ENCODE results near the gene DIS3L2. TPM values are rescaled to one million over a fixed set of nuclear protein-coding genes. Genes with fewer than 3 reads are reported as not detected.
"Not testable (repeated sequence)": the region's sequence is repeated elsewhere in the genome, so short reads cannot be mapped to it uniquely, and the experiment has no call there.

Gene DIS3L2
- polyA plus RNA-seq, 3 donors, result 33.5 to 43.8 (median 37.1) TPM

- DNase-seq (ENCODE audit: extremely low read depth in 1 of 11, low read depth in 9 of 11, low spot score in 4 of 11), result no peak
These were observed 19.3 kb upstream of the DIS3L2 start for GRCh38 chr2:231942180-231942579.

- no peak for DNase-seq (ENCODE audit: extremely low read depth in 1 of 11, low read depth in 9 of 11, low spot score in 4 of 11)
These were observed 15.2 kb upstream of the DIS3L2 start for GRCh38 chr2:231946241-231946814.

- DNase-seq (ENCODE audit: extremely low read depth in 1 of 11, low read depth in 9 of 11, low spot score in 4 of 11), result not testable (repeated sequence)
These were observed 14.4 kb upstream of the DIS3L2 start for GRCh38 chr2:231947112-231947511.

- DNase-seq (ENCODE audit: extremely low read depth in 1 of 11, low read depth in 9 of 11, low spot score in 4 of 11), result no peak
These were observed 13.8 kb upstream of the DIS3L2 start for GRCh38 chr2:231947694-231948093.

- DNase-seq (ENCODE audit: extremely low read depth in 1 of 11, low read depth in 9 of 11, low spot score in 4 of 11), result no peak
These were observed 10.0 kb upstream of the DIS3L2 start for GRCh38 chr2:231951452-231952035.

GRCh38 chr2:231955758-231956472, 5.6 kb upstream of the DIS3L2 start:
- DNase-seq (ENCODE audit: extremely low read depth in 1 of 11, low read depth in 9 of 11, low spot score in 4 of 11), result no peak

- no peak for DNase-seq (ENCODE audit: extremely low read depth in 1 of 11, low read depth in 9 of 11, low spot score in 4 of 11)
These were observed 3.4 kb upstream of the DIS3L2 start for GRCh38 chr2:231957913-231958763.

- DNase-seq (ENCODE audit: extremely low read depth in 1 of 11, low read depth in 9 of 11, low spot score in 4 of 11), result no peak
These were observed 634 bp upstream of the DIS3L2 start for GRCh38 chr2:231960810-231961348.

- DNase-seq (ENCODE audit: extremely low read depth in 1 of 11, low read depth in 9 of 11, low spot score in 4 of 11), result no peak
These were observed 3.6 kb downstream of the DIS3L2 start for GRCh38 chr2:231965102-231965501.

GRCh38 chr2:231966886-231967285, 5.4 kb downstream of the DIS3L2 start:
- no peak for DNase-seq (ENCODE audit: extremely low read depth in 1 of 11, low read depth in 9 of 11, low spot score in 4 of 11)

- no peak for DNase-seq (ENCODE audit: extremely low read depth in 1 of 11, low read depth in 9 of 11, low spot score in 4 of 11)
These were observed 7.3 kb downstream of the DIS3L2 start for GRCh38 chr2:231968820-231969219.

- DNase-seq (ENCODE audit: extremely low read depth in 1 of 11, low read depth in 9 of 11, low spot score in 4 of 11), result no peak
These were observed 8.9 kb downstream of the DIS3L2 start for GRCh38 chr2:231970461-231970860.

GRCh38 chr2:231975001-231975400, 13.5 kb downstream of the DIS3L2 start:
- no peak for DNase-seq (ENCODE audit: extremely low read depth in 1 of 11, low read depth in 9 of 11, low spot score in 4 of 11)

- DNase-seq (ENCODE audit: extremely low read depth in 1 of 11, low read depth in 9 of 11, low spot score in 4 of 11), result no peak
These were observed 15.9 kb downstream of the DIS3L2 start for GRCh38 chr2:231977430-231977829.

GRCh38 chr2:231984992-231985391, 23.5 kb downstream of the DIS3L2 start:
- DNase-seq (ENCODE audit: extremely low read depth in 1 of 11, low read depth in 9 of 11, low spot score in 4 of 11), result no peak

GRCh38 chr2:231985823-231986261, 24.3 kb downstream of the DIS3L2 start:
- no peak for DNase-seq (ENCODE audit: extremely low read depth in 1 of 11, low read depth in 9 of 11, low spot score in 4 of 11)

- peak in 5 of 11 donors; percentile 3 to 22 (median 13) for DNase-seq (ENCODE audit: extremely low read depth in 1 of 11, low read depth in 9 of 11, low spot score in 4 of 11)
These were observed 25.7 kb downstream of the DIS3L2 start for GRCh38 chr2:231987124-231987727.

- no peak for DNase-seq (ENCODE audit: extremely low read depth in 1 of 11, low read depth in 9 of 11, low spot score in 4 of 11)
These were observed 26.8 kb downstream of the DIS3L2 start for GRCh38 chr2:231988179-231988866.
